HepG2 (cell line): ENCODE results near the gene SLC25A28.

Experiments
- CBFB ChIP-seq: sonication (generic); formaldehyde crosslinking; IDR thresholded peaks from 2 replicates; pipeline ENCODE4 v1.4.0; 2020; ENCODE audit warnings: missing genetic modification reagents
- YY1 ChIP-seq: IDR thresholded peaks from 2 replicates; pipeline ENCODE4 v1.6.1; 2011; ENCODE audit warnings: low read length, low read depth, moderate library complexity, mild to moderate bottlenecking; ENCODE audit not compliant: insufficient read depth, insufficient replicate concordance
- ZNF329 ChIP-seq: sonication (generic); formaldehyde crosslinking; IDR thresholded peaks from 2 replicates; pipeline ENCODE4 v1.9.0; 2021; ENCODE audit warnings: low read depth, mild to moderate bottlenecking, missing genetic modification reagents

DNA sequence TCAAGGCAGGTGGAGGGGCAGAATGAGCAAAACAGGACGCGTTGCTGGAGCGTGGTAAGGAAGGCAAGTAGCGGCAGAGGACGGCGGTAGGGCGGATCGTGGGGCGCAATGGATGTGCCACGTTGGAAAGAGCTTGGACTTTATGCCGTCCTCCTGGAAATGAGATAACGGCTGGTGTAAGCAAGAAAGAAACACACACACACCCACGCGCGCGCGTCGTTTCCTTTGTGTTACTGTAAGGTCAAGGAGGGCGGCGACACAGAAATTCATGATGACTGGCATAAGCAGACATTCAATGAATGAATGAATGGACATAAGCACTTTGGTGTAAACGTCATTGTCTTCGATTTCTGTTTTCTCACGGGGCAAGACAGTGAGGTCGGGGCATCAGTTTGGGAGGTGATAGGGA lies 38.4 kb upstream of the SLC25A28 start:
- peak; percentile 8; the same call in 1 of the 2 replicates for TF ChIP-seq CBFB
- 0 out of 2 replicates have a peak, but pooled peaks have one; percentile 2 for TF ChIP-seq ZNF329
- TF ChIP-seq YY1 = no peak
